ENCODE results near the gene BCR. TPM values are rescaled to one million over a fixed set of nuclear protein-coding genes. Genes with fewer than 3 reads are reported as not detected.

Gene BCR
- total and polyA plus RNA-seq, 2 donors, result 17.9 to 22.8 TPM

Other genes with a start within 250 kb of the BCR start
- 0.66 TPM for gene GNAZ, start 110.0 kb upstream of the BCR start, total RNA-seq
- 1.1 TPM for gene GNAZ, start 110.0 kb upstream of the BCR start, polyA plus RNA-seq
- 0.42 TPM for gene RSPH14, start 38.5 kb upstream of the BCR start, total RNA-seq
- gene RSPH14, start 38.5 kb upstream of the BCR start, polyA plus RNA-seq, result 0.27 TPM
- gene RAB36, start 35.0 kb upstream of the BCR start, total RNA-seq, result 0.42 TPM
- 0.46 TPM for gene RAB36, start 35.0 kb upstream of the BCR start, polyA plus RNA-seq